Measurements from ENCODE around the gene MAPT.
"Not testable (repeated sequence)": the region's sequence is repeated elsewhere in the genome, so short reads cannot be mapped to it uniquely, and the experiment has no call there.

Gene MAPT

GRCh38 chr17:45857977-45858708 lies 36.2 kb upstream of the MAPT start:
- no peak overlapping the region for H3K4me3 ChIP-seq (ENCODE audit: low read depth, low read length)
- peak; percentile 23 for DNase-seq (ENCODE audit: low read depth, low spot score)
- in situ Hi-C loops (cut with HindIII; ENCODE audit: low sequenced_read_pairs): no loop called here
- TF ChIP-seq CTCF (IDR thresholded peaks at IDR 0.05; ENCODE audit: low read depth, low read length): no peak

- no peak overlapping the region for H3K4me3 ChIP-seq (ENCODE audit: low read depth, low read length)
- in situ Hi-C loops (cut with HindIII; ENCODE audit: low sequenced_read_pairs): no loop called here
- TF ChIP-seq CTCF (IDR thresholded peaks at IDR 0.05; ENCODE audit: low read depth, low read length): no peak
- DNase-seq (ENCODE audit: low read depth, low spot score): no peak
Observed at GRCh38 chr17:45861165-45861564, 33.2 kb upstream of the MAPT start.

GRCh38 chr17:45862127-45862526 lies 32.2 kb upstream of the MAPT start:
- in situ Hi-C loops (cut with HindIII; ENCODE audit: low sequenced_read_pairs); H3K4me3 ChIP-seq (ENCODE audit: low read depth, low read length); DNase-seq (ENCODE audit: low read depth, low spot score): not testable (repeated sequence)

GRCh38 chr17:45863857-45864654 lies 30.3 kb upstream of the MAPT start:
- H3K4me3 ChIP-seq (ENCODE audit: low read depth, low read length): no peak overlapping the region
- no peak for TF ChIP-seq CTCF (IDR thresholded peaks at IDR 0.05; ENCODE audit: low read depth, low read length)
- no peak for DNase-seq (ENCODE audit: low read depth, low spot score)
- in situ Hi-C loops (cut with HindIII; ENCODE audit: low sequenced_read_pairs): no loop called here

GRCh38 chr17:45867171-45867570 lies 27.2 kb upstream of the MAPT start:
- DNase-seq (ENCODE audit: low read depth, low spot score): no peak
- TF ChIP-seq CTCF (IDR thresholded peaks at IDR 0.05; ENCODE audit: low read depth, low read length): no peak
- in situ Hi-C loops (cut with HindIII; ENCODE audit: low sequenced_read_pairs): no loop called here
- H3K4me3 ChIP-seq (ENCODE audit: low read depth, low read length): no peak overlapping the region

- H3K4me3 ChIP-seq (ENCODE audit: low read depth, low read length): no peak overlapping the region
- no peak for DNase-seq (ENCODE audit: low read depth, low spot score)
- in situ Hi-C loops (cut with HindIII; ENCODE audit: low sequenced_read_pairs): no loop called here
- no peak for TF ChIP-seq CTCF (IDR thresholded peaks at IDR 0.05; ENCODE audit: low read depth, low read length)
Observed at GRCh38 chr17:45867702-45868101, 26.7 kb upstream of the MAPT start.

GRCh38 chr17:45868276-45868675 lies 26.1 kb upstream of the MAPT start:
- no peak overlapping the region for H3K4me3 ChIP-seq (ENCODE audit: low read depth, low read length)
- no peak for TF ChIP-seq CTCF (IDR thresholded peaks at IDR 0.05; ENCODE audit: low read depth, low read length)
- no peak for DNase-seq (ENCODE audit: low read depth, low spot score)
- in situ Hi-C loops (cut with HindIII; ENCODE audit: low sequenced_read_pairs): no loop called here
